ENCODE measurements around the gene EDC4.
"Not testable (repeated sequence)": the region's sequence is repeated elsewhere in the genome, so short reads cannot be mapped to it uniquely, and the experiment has no call there.

The EDC4 gene

DNA sequence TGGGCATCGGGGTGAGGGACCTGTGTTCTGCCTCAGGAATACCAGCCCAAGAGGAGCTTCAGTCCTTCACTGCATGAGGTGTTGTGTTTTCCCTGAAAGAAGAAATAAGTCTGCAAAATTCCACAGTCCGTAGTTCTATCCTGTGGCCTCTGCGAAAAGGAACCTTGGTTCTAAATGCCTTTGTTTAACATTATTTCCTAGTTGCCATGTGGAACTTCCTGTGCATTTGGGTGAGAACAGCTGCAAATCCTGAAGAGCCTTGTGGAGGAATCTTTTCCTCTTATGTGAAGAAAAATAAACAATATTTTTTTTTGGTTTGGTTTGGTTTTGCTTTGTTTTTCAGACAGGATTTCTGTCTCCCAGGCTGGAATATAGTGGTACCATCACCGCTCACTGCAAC, 30.0 kb downstream of the EDC4 start:
- no peak overlapping the region for H3K9ac ChIP-seq (ENCODE audit: low read length)
- no peaks in the 10 kb centered on the region for H3K27me3 ChIP-seq (ENCODE audit: control insufficient read depth, insufficient read depth, low read length)

DNA sequence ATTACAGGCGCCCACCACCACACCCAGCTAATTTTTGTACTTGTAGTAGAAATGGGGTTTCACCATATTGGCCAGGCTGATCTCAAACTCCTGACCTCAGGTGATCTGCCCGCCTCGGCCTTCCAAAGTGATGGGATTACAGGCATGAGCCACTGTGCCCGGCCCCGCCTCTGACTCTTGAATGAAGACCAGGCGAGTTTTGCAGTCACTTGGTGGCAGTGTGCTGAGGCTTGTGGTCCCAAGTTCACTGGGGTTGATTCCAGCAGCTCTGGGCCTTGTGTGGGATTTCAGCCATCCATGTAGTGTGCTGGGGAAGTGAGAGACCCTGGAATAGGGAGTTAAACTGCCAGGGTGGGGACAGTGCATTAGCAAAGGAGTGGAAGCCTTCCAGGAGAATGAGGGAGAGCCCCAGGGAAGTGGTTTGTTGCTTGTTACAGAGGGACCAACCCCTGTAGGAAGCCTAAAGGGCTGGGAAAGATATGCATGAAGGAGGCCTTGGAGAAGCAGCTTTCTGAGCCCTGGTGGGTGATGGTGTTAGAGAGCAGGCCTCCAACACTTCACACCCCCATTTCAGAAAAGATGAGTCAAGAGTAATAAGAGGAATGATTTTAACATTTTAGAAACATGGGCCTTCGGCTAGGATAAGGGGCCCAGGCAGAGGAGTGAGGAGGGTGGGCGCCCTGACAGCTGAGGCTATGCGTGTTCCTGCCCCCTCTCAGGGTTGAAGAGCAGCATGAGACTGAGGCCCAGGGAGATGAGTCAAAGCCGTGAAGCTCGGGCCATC, 34.7 kb downstream of the EDC4 start:
- no peak overlapping the region for H3K4me3 ChIP-seq (ENCODE audit: low read length)
- no peaks in the 10 kb centered on the region for H3K4me1 ChIP-seq (ENCODE audit: control insufficient read depth, insufficient read depth, low read length)
- no peak overlapping the region for H3K9ac ChIP-seq (ENCODE audit: low read length)
- peaks cover 6% of the 10 kb centered on the region for H3K36me3 ChIP-seq (ENCODE audit: control insufficient read depth, insufficient read depth, low read length)
- no peaks in the 10 kb centered on the region for H3K27me3 ChIP-seq (ENCODE audit: control insufficient read depth, insufficient read depth, low read length)
- no peaks in the 10 kb centered on the region for H3K9me3 ChIP-seq (ENCODE audit: control insufficient read depth, low read length)

More for the DNA sequence above, 30.0 kb downstream of the EDC4 start:
- no peaks in the 10 kb centered on the region for H3K36me3 ChIP-seq (ENCODE audit: control insufficient read depth, insufficient read depth, low read length)
- H3K4me1 ChIP-seq (ENCODE audit: control insufficient read depth, insufficient read depth, low read length), result peaks cover 3% of the 10 kb centered on the region
- H3K9me3 ChIP-seq (ENCODE audit: control insufficient read depth, low read length), result no peaks in the 10 kb centered on the region
- no peak overlapping the region for H3K4me3 ChIP-seq (ENCODE audit: low read length)

DNA sequence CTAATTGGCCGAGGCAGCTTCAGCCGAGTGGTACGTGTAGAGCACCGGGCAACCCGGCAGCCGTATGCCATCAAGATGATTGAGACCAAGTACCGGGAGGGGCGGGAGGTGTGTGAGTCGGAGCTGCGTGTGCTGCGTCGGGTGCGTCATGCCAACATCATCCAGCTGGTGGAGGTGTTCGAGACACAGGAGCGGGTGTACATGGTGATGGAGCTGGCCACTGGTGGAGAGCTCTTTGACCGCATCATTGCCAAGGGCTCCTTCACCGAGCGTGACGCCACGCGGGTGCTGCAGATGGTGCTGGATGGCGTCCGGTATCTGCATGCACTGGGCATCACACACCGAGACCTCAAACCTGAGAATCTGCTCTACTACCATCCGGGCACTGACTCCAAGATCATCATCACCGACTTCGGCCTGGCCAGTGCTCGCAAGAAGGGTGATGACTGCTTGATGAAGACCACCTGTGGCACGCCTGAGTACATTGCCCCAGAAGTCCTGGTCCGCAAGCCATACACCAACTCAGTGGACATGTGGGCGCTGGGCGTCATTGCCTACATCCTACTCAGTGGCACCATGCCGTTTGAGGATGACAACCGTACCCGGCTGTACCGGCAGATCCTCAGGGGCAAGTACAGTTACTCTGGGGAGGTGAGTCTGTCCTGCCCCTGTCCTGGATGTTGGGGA, 36.3 kb downstream of the EDC4 start:
- no peak overlapping the region for H3K4me3 ChIP-seq (ENCODE audit: low read length)
- no peaks in the 10 kb centered on the region for H3K27me3 ChIP-seq (ENCODE audit: control insufficient read depth, insufficient read depth, low read length)
- peaks cover 6% of the 10 kb centered on the region for H3K36me3 ChIP-seq (ENCODE audit: control insufficient read depth, insufficient read depth, low read length)
- no peaks in the 10 kb centered on the region for H3K9me3 ChIP-seq (ENCODE audit: control insufficient read depth, low read length)
- H3K9ac ChIP-seq (ENCODE audit: low read length), result no peak overlapping the region
- H3K4me1 ChIP-seq (ENCODE audit: control insufficient read depth, insufficient read depth, low read length), result no peaks in the 10 kb centered on the region

DNA sequence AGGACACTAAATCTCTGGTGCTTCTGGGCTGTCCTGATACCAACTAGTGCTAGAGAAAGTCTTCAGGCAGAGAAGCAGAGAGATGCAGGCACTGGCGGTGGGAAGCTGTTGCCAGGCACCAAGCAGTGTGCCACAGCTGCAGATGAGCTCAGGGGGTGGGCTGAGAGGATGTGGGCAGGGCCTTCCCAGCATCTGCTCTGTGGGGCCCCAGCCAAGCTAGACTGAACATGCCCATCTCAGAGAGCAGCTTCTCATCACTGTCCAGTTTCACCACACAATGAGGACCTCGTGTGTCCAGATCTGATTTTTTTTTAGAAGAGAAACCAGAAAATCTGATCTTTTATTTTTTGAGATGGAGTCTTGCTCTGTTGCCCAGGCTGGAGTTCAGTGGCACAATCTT, 37.3 kb downstream of the EDC4 start:
- Histone ChIP-seq H3K4me3 (ENCODE audit: low read length) (no peak overlapping the region), H3K4me1 (ENCODE audit: control insufficient read depth, insufficient read depth, low read length) (no peaks in the 10 kb centered on the region), H3K36me3 (ENCODE audit: control insufficient read depth, insufficient read depth, low read length) (peaks cover 6% of the 10 kb centered on the region), H3K27me3 (ENCODE audit: control insufficient read depth, insufficient read depth, low read length) (no peaks in the 10 kb centered on the region), H3K9ac (ENCODE audit: low read length) (no peak overlapping the region), H3K9me3 (ENCODE audit: control insufficient read depth, low read length) (no peaks in the 10 kb centered on the region)

DNA sequence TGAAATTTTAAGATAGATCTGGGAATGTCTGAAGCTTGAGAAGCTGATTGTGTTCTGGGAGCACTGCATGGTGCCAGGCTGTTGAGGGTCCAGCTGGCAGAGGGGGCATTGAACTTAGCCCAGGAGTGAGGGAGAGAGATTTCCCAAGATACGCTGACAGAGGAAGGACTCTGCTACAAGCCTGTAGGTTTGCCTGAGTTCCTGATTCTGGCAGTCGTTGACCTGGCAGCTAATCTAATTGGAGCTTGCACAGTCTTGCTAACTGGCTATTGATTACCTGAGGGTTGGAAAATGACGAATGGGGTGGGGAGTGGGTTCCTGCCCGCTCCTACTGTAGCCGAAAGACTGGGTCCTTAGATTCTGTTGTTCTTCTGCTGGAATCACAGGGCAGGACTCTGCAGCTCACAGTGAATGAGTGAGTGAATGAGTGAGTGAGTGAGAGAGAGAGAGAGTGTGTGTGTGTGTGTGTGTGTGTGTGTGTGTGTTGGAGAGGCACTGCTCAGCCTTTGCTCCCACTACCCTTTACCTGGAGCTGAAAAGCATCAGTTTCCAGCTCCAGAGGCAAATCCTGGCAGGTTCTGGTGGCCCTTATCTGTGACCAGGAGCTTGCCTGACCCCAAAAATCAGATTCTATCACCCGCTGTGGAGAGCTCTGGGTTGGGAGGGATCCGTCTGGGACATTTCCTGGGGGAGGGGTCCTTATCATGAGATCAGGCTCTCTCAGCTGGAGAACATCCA, 42.1 kb downstream of the EDC4 start:
- Histone ChIP-seq H3K9me3 (ENCODE audit: control insufficient read depth, low read length) (no peaks in the 10 kb centered on the region), H3K9ac (ENCODE audit: low read length) (no peak overlapping the region), H3K36me3 (ENCODE audit: control insufficient read depth, insufficient read depth, low read length) (peaks cover 16% of the 10 kb centered on the region)

DNA sequence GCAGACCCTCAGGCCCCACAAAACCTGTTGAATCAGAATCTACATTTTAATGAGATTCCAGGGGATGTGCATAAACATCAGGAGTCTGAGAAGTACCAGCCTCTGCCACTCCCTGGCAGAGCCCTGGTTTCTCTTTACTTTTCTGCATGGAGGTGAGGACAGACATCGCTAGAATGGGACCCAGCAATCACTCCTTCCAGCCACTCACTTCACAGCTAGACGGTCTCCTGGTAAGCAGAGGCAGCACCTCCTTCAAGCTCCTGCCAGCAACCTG, 42.6 kb downstream of the EDC4 start:
- H3K9ac ChIP-seq (ENCODE audit: low read length), result not testable (repeated sequence)
- H3K4me1 ChIP-seq (ENCODE audit: control insufficient read depth, insufficient read depth, low read length), result peaks cover 20% of the 10 kb centered on the region
- peaks cover 16% of the 10 kb centered on the region for H3K36me3 ChIP-seq (ENCODE audit: control insufficient read depth, insufficient read depth, low read length)

More for the DNA sequence above, 42.1 kb downstream of the EDC4 start:
- Histone ChIP-seq H3K4me3 (ENCODE audit: low read length) (no peak overlapping the region), H3K27me3 (ENCODE audit: control insufficient read depth, insufficient read depth, low read length) (no peaks in the 10 kb centered on the region), H3K4me1 (ENCODE audit: control insufficient read depth, insufficient read depth, low read length) (peaks cover 20% of the 10 kb centered on the region)

DNA sequence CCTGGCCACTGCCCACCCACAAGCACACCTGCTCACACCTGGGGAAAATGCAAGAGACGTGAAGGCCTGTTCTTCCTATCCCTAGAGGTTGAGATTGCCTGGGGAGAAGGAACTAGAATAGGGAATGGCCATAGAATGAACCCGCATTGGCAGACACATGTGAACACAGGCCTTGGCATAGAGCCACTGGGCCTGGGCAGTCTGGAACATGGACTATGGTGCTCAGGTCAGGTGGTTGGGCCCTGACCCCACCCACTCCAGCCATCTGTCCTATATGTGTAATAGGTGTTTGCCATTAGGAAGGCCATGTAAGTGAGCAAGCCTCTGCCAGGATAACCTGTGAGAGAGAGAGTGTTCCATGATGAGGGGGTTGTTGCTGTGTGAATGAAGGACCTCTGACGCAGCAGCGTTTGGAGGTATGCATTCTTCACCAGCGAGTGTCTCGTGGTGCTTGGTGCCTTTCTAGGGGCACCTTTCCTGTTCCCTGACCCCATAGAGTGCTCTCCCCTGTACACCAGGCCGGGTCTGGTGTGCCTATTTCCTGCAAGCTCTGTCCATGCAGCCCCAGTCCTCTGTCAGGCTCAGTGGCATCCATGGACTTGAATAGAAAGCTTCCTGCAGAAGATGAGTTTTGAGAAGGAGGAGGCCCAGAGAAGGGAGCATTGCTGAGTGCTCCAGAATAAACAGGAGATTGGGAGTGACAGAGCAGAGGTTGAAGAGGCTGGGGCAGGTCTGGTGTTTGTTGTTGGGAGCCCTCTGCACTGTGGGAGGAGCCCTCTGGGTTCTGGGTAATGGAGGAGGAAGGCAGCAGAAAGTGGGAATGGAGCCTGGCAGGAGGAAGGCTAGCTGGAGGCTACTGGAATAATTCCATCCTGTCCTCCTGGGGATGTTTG, 43.2 kb downstream of the EDC4 start:
- Histone ChIP-seq H3K36me3 (ENCODE audit: control insufficient read depth, insufficient read depth, low read length) (peaks cover 10% of the 10 kb centered on the region), H3K9ac (ENCODE audit: low read length) (no peak overlapping the region), H3K4me1 (ENCODE audit: control insufficient read depth, insufficient read depth, low read length) (peaks cover 20% of the 10 kb centered on the region), H3K27me3 (ENCODE audit: control insufficient read depth, insufficient read depth, low read length) (no peaks in the 10 kb centered on the region), H3K4me3 (ENCODE audit: low read length) (no peak overlapping the region), H3K9me3 (ENCODE audit: control insufficient read depth, low read length) (no peaks in the 10 kb centered on the region)

More for the DNA sequence above, 42.6 kb downstream of the EDC4 start:
- H3K27me3 ChIP-seq (ENCODE audit: control insufficient read depth, insufficient read depth, low read length); H3K4me3 ChIP-seq (ENCODE audit: low read length); H3K9me3 ChIP-seq (ENCODE audit: control insufficient read depth, low read length): not testable (repeated sequence)

DNA sequence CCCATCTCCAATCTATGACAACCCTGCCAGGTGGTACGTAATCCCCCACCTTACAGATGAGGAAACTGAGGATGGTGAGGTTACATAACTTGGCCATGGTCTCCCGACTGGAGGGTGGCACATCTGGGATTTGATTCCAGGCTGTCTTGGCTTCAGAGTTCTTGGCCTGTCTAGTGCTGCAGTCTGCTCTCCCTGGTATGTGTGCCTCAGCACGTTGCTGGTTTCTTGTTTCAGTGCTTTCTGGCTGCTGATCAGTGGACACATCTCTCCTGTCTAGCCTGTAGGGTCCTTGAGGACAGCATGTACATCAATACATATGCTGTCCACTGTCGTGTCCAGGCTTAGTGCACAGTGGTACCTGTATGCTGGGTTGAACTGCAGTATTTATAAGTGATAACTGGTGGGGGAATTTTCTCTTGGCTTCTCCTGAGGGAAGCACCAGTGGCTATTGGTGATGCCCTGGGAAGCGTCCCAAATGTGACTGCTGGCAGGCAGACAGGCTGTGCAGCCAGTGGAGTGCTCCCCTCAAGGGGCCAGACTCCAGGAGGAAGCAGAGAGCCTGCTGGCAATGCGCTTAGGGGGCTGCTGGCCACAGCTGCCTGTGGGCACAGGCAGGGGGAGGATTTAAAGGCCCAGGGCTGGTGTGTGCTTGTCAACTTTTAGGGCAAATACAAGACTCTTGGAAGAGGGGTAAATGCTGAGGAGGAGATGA, 44.4 kb downstream of the EDC4 start:
- Histone ChIP-seq H3K4me1 (ENCODE audit: control insufficient read depth, insufficient read depth, low read length) (peaks cover 20% of the 10 kb centered on the region), H3K9ac (ENCODE audit: low read length) (no peak overlapping the region), H3K4me3 (ENCODE audit: low read length) (no peak overlapping the region), H3K9me3 (ENCODE audit: control insufficient read depth, low read length) (no peaks in the 10 kb centered on the region), H3K27me3 (ENCODE audit: control insufficient read depth, insufficient read depth, low read length) (no peaks in the 10 kb centered on the region), H3K36me3 (ENCODE audit: control insufficient read depth, insufficient read depth, low read length) (peaks cover 10% of the 10 kb centered on the region)

DNA sequence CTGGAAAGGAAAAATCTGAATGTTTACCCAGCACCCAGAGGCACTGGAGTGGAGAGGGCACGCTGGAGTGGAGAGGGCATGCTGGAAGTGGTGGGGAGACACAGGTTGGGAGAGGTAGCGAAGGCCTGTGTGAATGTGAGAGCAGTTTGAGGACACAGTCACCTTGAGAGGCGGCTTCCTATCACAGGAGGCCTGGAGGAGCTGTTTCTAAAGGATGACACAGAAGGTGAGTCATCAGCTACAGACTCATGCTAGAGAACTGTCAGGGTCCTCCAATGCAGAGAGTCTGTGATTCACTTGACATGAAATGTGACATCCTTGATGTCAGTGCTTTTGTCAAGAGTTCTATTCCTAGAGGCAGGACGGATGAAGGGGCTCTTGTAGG, 45.0 kb downstream of the EDC4 start:
- H3K4me1 ChIP-seq (ENCODE audit: control insufficient read depth, insufficient read depth, low read length), result peaks cover 20% of the 10 kb centered on the region
- H3K9ac ChIP-seq (ENCODE audit: low read length), result no peak overlapping the region

DNA sequence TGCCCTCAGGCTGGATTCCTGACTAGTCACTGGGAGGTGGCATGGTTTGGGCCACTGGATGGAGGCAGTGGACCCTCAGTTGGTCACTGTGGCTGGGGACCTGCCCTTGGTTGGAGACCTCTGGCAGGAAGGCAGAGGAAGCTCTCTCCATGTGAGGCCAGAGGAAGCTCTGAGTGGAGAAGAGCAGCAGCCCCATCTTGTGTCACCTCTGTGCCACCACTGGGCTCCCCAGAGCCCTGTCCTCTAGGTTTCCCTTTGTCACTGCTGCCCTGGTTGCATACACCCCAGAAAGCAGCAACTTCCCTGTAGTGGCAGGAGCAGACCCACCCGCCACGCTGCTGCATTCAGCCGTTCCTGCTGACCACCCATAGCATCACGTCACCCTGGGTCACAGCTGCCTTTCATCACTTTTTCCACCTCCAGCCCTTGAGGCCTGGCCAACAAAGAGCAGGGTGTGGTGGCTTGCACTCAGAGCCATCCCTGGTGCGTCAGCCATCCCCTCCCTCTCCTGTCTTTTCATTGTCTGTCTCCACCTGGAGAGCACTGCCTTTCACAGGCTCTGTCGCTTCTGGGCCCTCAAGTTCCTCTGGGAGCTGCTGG, 46.9 kb downstream of the EDC4 start:
- Histone ChIP-seq H3K36me3 (ENCODE audit: control insufficient read depth, insufficient read depth, low read length) (peaks cover 10% of the 10 kb centered on the region), H3K9me3 (ENCODE audit: control insufficient read depth, low read length) (no peaks in the 10 kb centered on the region), H3K4me1 (ENCODE audit: control insufficient read depth, insufficient read depth, low read length) (peaks cover 20% of the 10 kb centered on the region), H3K9ac (ENCODE audit: low read length) (no peak overlapping the region), H3K4me3 (ENCODE audit: low read length) (no peak overlapping the region), H3K27me3 (ENCODE audit: control insufficient read depth, insufficient read depth, low read length) (no peaks in the 10 kb centered on the region)

More for the DNA sequence above, 45.0 kb downstream of the EDC4 start:
- H3K36me3 ChIP-seq (ENCODE audit: control insufficient read depth, insufficient read depth, low read length), result peaks cover 10% of the 10 kb centered on the region
- no peaks in the 10 kb centered on the region for H3K9me3 ChIP-seq (ENCODE audit: control insufficient read depth, low read length)
- H3K4me3 ChIP-seq (ENCODE audit: low read length), result no peak overlapping the region
- no peaks in the 10 kb centered on the region for H3K27me3 ChIP-seq (ENCODE audit: control insufficient read depth, insufficient read depth, low read length)

DNA sequence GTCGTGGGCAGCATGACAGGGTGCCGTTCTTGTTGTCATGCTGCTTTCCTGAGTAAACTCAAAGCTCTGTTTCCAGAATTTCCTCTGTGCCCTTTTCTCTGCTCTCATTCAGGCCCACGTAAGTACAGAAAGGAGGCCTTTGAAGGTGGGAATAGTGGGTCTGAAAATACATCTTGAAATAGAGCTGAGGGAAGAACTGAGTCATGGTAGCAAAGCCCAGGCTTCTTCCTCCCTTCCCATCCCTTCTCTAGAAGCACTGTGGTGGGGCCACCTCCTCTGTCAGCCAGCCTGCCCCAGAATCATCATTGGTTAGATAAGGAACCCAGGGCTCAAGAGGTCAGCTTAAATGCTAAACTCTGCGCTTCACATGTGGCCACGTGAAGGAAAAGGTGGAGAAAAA, 49.4 kb downstream of the EDC4 start:
- Histone ChIP-seq H3K4me1 (ENCODE audit: control insufficient read depth, insufficient read depth, low read length) (peaks cover 5% of the 10 kb centered on the region), H3K9me3 (ENCODE audit: control insufficient read depth, low read length) (no peaks in the 10 kb centered on the region), H3K36me3 (ENCODE audit: control insufficient read depth, insufficient read depth, low read length) (peaks cover 3% of the 10 kb centered on the region), H3K4me3 (ENCODE audit: low read length) (no peak overlapping the region), H3K9ac (ENCODE audit: low read length) (no peak overlapping the region), H3K27me3 (ENCODE audit: control insufficient read depth, insufficient read depth, low read length) (no peaks in the 10 kb centered on the region)
